ENCODE data around the gene CSNK2A2.

The CSNK2A2 gene

GRCh38 chr16:58158725-58159124 is 39.2 kb downstream of the CSNK2A2 start:
- Histone ChIP-seq H3K27ac (ENCODE audit: low read depth, low read length) (no peak overlapping the region), H3K9me3 (ENCODE audit: low read length) (no peaks in the 10 kb centered on the region), H3K4me1 (ENCODE audit: insufficient read depth, low read length) (no peaks in the 10 kb centered on the region), H3K27me3 (ENCODE audit: control insufficient read depth in 1 of 2, insufficient read depth in 2 of 2, low read length in 2 of 2) (no peaks in the 10 kb centered on the region), H3K9ac (ENCODE audit: low read length) (no peak overlapping the region), H3K36me3 (ENCODE audit: insufficient read depth, low read length) (peaks cover 44% of the 10 kb centered on the region), H3K4me3 (ENCODE audit: low read depth in 1 of 2, low read length in 2 of 2) (no peak overlapping the region)

- H3K9me3 ChIP-seq (ENCODE audit: low read length): no peaks in the 10 kb centered on the region
- H3K36me3 ChIP-seq (ENCODE audit: insufficient read depth, low read length): peaks cover 39% of the 10 kb centered on the region
Measured at GRCh38 chr16:58157951-58158540, 39.9 kb downstream of the CSNK2A2 start.

DNA sequence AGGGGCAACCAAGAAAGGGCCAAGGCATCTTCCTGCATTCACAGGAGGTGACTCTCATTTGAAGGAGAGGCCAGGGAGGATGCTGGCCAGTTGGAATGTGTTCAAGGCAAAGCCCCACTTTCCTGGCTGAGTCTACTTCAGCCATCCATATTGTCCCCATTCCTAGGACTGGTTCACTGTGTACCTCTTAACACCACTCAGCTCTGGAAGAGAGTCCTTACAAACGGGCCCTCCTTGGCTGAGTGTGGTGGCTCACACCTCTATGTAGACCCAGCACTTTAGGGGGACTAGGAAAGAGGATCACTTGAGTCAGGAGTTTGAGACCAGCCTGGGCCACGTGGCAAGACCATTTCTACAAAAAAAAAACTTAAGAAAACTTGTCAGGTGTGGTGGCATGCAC is 40.7 kb downstream of the CSNK2A2 start:
- Histone ChIP-seq H3K9me3 (ENCODE audit: low read length) (no peaks in the 10 kb centered on the region), H3K27me3 (ENCODE audit: control insufficient read depth in 1 of 2, insufficient read depth in 2 of 2, low read length in 2 of 2) (no peaks in the 10 kb centered on the region), H3K4me3 (ENCODE audit: low read depth in 1 of 2, low read length in 2 of 2) (no peak overlapping the region), H3K27ac (ENCODE audit: low read depth, low read length) (no peak overlapping the region), H3K4me1 (ENCODE audit: insufficient read depth, low read length) (no peaks in the 10 kb centered on the region), H3K36me3 (ENCODE audit: insufficient read depth, low read length) (peaks cover 31% of the 10 kb centered on the region), H3K9ac (ENCODE audit: low read length) (no peak overlapping the region)

More at GRCh38 chr16:58157951-58158540, 39.9 kb downstream of the CSNK2A2 start:
- H3K27ac ChIP-seq (ENCODE audit: low read depth, low read length): no peak overlapping the region
- H3K4me3 ChIP-seq (ENCODE audit: low read depth in 1 of 2, low read length in 2 of 2): no peak overlapping the region
- H3K4me1 ChIP-seq (ENCODE audit: insufficient read depth, low read length): no peaks in the 10 kb centered on the region
- no peaks in the 10 kb centered on the region for H3K27me3 ChIP-seq (ENCODE audit: control insufficient read depth in 1 of 2, insufficient read depth in 2 of 2, low read length in 2 of 2)
- no peak overlapping the region for H3K9ac ChIP-seq (ENCODE audit: low read length)

DNA sequence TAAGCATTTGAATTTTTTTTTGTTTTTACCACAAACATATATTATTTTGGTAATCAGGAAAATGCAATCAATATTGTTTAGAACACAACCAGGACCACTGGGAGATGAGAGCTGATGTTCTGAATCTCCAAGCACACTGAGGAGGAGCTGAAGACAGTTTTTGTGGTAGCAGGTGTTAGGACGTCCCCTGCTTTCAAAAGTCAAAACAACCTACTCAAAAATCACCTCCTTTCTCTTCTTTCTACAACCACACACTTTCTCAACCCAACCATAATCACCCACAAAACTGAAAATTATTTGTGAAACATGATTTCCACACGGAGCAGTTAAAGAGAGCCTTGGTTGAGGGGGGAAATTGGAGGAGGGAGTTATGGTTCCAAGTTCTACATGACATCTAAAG is 42.1 kb downstream of the CSNK2A2 start:
- Histone ChIP-seq H3K27ac (ENCODE audit: low read depth, low read length) (no peak overlapping the region), H3K9ac (ENCODE audit: low read length) (no peak overlapping the region), H3K27me3 (ENCODE audit: control insufficient read depth in 1 of 2, insufficient read depth in 2 of 2, low read length in 2 of 2) (no peaks in the 10 kb centered on the region), H3K36me3 (ENCODE audit: insufficient read depth, low read length) (peaks cover 17% of the 10 kb centered on the region), H3K9me3 (ENCODE audit: low read length) (no peaks in the 10 kb centered on the region), H3K4me3 (ENCODE audit: low read depth in 1 of 2, low read length in 2 of 2) (no peak overlapping the region), H3K4me1 (ENCODE audit: insufficient read depth, low read length) (no peaks in the 10 kb centered on the region)

DNA sequence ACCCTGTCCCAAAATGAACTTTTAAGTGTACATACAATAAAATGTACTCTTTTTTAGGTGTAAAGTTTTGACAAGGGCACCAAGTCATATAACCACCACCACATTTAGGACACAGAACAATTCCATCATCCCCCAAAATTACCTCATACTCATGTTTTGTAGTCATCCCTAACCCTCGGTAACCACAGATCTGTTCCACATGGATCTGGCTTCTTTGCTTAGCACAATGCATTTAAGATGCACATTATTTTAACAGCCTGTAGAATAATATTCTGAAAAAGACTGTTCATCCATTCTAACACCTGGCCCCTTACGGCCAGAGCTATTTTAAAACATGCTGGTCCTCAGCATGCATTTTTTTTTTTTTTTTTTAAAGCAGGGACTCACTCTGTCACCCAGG is 43.6 kb downstream of the CSNK2A2 start:
- Histone ChIP-seq H3K36me3 (ENCODE audit: insufficient read depth, low read length) (peaks cover 10% of the 10 kb centered on the region), H3K9ac (ENCODE audit: low read length) (no peak overlapping the region), H3K4me3 (ENCODE audit: low read depth in 1 of 2, low read length in 2 of 2) (no peak overlapping the region), H3K27me3 (ENCODE audit: control insufficient read depth in 1 of 2, insufficient read depth in 2 of 2, low read length in 2 of 2) (no peaks in the 10 kb centered on the region), H3K27ac (ENCODE audit: low read depth, low read length) (no peak overlapping the region), H3K4me1 (ENCODE audit: insufficient read depth, low read length) (no peaks in the 10 kb centered on the region), H3K9me3 (ENCODE audit: low read length) (no peaks in the 10 kb centered on the region)

GRCh38 chr16:58152246-58152868 is 45.5 kb downstream of the CSNK2A2 start:
- no peaks in the 10 kb centered on the region for H3K27me3 ChIP-seq (ENCODE audit: control insufficient read depth in 1 of 2, insufficient read depth in 2 of 2, low read length in 2 of 2)
- H3K9ac ChIP-seq (ENCODE audit: low read length): no peak overlapping the region
- no peaks in the 10 kb centered on the region for H3K36me3 ChIP-seq (ENCODE audit: insufficient read depth, low read length)
- H3K9me3 ChIP-seq (ENCODE audit: low read length): no peaks in the 10 kb centered on the region
- no peak overlapping the region for H3K27ac ChIP-seq (ENCODE audit: low read depth, low read length)
- H3K4me3 ChIP-seq (ENCODE audit: low read depth in 1 of 2, low read length in 2 of 2): no peak overlapping the region
- no peaks in the 10 kb centered on the region for H3K4me1 ChIP-seq (ENCODE audit: insufficient read depth, low read length)

GRCh38 chr16:58148526-58148925 is 49.4 kb downstream of the CSNK2A2 start:
- H3K4me1 ChIP-seq (ENCODE audit: insufficient read depth, low read length): no peaks in the 10 kb centered on the region
- no peaks in the 10 kb centered on the region for H3K9me3 ChIP-seq (ENCODE audit: low read length)
- H3K27ac ChIP-seq (ENCODE audit: low read depth, low read length): no peak overlapping the region
- no peaks in the 10 kb centered on the region for H3K27me3 ChIP-seq (ENCODE audit: control insufficient read depth in 1 of 2, insufficient read depth in 2 of 2, low read length in 2 of 2)
- H3K9ac ChIP-seq (ENCODE audit: low read length): no peak overlapping the region
- H3K36me3 ChIP-seq (ENCODE audit: insufficient read depth, low read length): no peaks in the 10 kb centered on the region
- H3K4me3 ChIP-seq (ENCODE audit: low read depth in 1 of 2, low read length in 2 of 2): no peak overlapping the region

GRCh38 chr16:58148099-58148498 is 49.8 kb downstream of the CSNK2A2 start:
- Histone ChIP-seq H3K9ac (ENCODE audit: low read length) (no peak overlapping the region), H3K36me3 (ENCODE audit: insufficient read depth, low read length) (no peaks in the 10 kb centered on the region), H3K9me3 (ENCODE audit: low read length) (no peaks in the 10 kb centered on the region), H3K4me3 (ENCODE audit: low read depth in 1 of 2, low read length in 2 of 2) (no peak overlapping the region), H3K27ac (ENCODE audit: low read depth, low read length) (no peak overlapping the region), H3K27me3 (ENCODE audit: control insufficient read depth in 1 of 2, insufficient read depth in 2 of 2, low read length in 2 of 2) (no peaks in the 10 kb centered on the region), H3K4me1 (ENCODE audit: insufficient read depth, low read length) (no peaks in the 10 kb centered on the region)

DNA sequence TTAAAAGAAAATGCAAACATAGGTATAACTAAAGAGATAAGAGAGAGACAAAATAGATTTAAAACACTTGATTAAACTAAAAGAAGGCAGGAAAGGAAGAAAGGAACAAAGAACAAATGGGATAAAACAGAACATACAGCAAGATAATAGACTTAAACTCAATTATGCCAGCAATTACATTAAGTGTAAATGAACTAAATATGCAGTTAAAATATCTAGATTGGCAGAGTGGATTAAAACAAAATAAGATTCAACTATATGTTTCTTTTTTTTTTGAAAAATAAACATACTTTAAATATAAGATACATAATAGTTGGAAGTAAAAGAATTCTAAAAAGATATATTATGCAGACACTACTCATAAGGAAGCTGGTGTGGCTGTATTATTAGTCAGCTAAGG is 59.1 kb downstream of the CSNK2A2 start:
- Histone ChIP-seq H3K4me1 (ENCODE audit: insufficient read depth, low read length) (no peaks in the 10 kb centered on the region), H3K27ac (ENCODE audit: low read depth, low read length) (no peak overlapping the region), H3K36me3 (ENCODE audit: insufficient read depth, low read length) (no peaks in the 10 kb centered on the region), H3K9ac (ENCODE audit: low read length) (no peak overlapping the region), H3K9me3 (ENCODE audit: low read length) (no peaks in the 10 kb centered on the region), H3K27me3 (ENCODE audit: control insufficient read depth in 1 of 2, insufficient read depth in 2 of 2, low read length in 2 of 2) (no peaks in the 10 kb centered on the region), H3K4me3 (ENCODE audit: low read depth in 1 of 2, low read length in 2 of 2) (no peak overlapping the region)

GRCh38 chr16:58137581-58137980 is 60.3 kb downstream of the CSNK2A2 start:
- Histone ChIP-seq H3K4me3 (ENCODE audit: low read depth in 1 of 2, low read length in 2 of 2) (no peak overlapping the region), H3K27me3 (ENCODE audit: control insufficient read depth in 1 of 2, insufficient read depth in 2 of 2, low read length in 2 of 2) (no peaks in the 10 kb centered on the region), H3K9ac (ENCODE audit: low read length) (no peak overlapping the region), H3K9me3 (ENCODE audit: low read length) (no peaks in the 10 kb centered on the region), H3K4me1 (ENCODE audit: insufficient read depth, low read length) (no peaks in the 10 kb centered on the region), H3K36me3 (ENCODE audit: insufficient read depth, low read length) (no peaks in the 10 kb centered on the region), H3K27ac (ENCODE audit: low read depth, low read length) (no peak overlapping the region)

DNA sequence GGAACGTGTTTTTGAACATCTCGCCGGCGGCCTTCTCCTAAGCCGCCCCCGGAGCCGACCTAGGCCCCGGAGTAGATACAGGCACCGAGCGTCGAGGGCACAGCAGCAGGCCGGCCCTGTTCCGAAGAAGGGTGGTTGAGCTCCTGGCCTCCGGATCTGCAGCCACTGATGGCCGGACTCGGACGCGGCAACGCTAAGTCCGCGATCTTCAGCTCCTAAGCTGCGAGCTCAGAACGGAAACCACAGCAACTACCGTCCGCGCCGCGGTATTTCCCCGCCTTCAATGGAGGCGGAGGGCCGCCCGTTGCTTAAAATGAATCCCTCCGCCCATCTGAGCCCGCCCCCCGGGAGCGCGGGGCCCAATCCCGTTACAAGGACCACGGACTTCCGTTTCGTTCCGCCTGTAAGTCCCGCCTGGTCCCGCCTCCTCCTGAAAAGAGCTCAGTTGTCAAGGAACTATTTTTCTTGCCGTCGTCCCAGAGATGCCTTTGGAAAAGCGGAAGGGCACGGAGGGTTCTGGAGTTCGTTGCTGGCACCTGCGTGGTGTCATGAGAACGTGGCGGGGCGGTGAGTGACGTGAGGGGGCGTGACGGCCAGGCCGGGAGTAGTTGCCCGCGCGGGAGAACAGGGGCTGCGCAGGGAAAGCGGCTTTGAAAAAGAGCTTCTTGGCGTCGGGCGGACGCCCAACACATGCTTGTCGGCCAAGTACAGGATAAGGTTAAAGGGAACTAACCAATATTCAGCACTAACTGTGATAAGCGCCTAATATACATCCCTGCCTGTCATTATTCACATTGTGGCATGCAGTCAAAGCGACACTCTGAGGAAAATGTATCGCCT is 68.6 kb downstream of the CSNK2A2 start, which contains the start of gene CFAP20:
TSS of gene CFAP20 (minus strand) at position 285 of the 840 bp plus-strand sequence. CDS start at position 19, 266 bp downstream.
- H3K9me3 ChIP-seq (ENCODE audit: low read length): no peaks in the 10 kb centered on the region
- peaks cover 34% of the 10 kb centered on the region for H3K4me1 ChIP-seq (ENCODE audit: insufficient read depth, low read length)
- H3K27ac ChIP-seq (ENCODE audit: low read depth, low read length): peak within 1 kb of the TSS; percentile 97
- H3K27me3 ChIP-seq (ENCODE audit: control insufficient read depth in 1 of 2, insufficient read depth in 2 of 2, low read length in 2 of 2): no peaks in the 10 kb centered on the region
- H3K9ac ChIP-seq (ENCODE audit: low read length): peak within 1 kb of the TSS; percentile 76
- H3K36me3 ChIP-seq (ENCODE audit: insufficient read depth, low read length): no peaks in the 10 kb centered on the region
- peak within 1 kb of the TSS; percentile 84 to 96 for H3K4me3 ChIP-seq (ENCODE audit: low read depth in 1 of 2, low read length in 2 of 2)
